IPS-11a (cell line): ENCODE data around the gene FOXP1.

Experiments
- H3K4me3 ChIP-seq: one replicate; pipeline ENCODE4 v1.5.1; 2013; ENCODE audit warnings: low read depth, low read length, control low read depth

Gene FOXP1

DNA sequence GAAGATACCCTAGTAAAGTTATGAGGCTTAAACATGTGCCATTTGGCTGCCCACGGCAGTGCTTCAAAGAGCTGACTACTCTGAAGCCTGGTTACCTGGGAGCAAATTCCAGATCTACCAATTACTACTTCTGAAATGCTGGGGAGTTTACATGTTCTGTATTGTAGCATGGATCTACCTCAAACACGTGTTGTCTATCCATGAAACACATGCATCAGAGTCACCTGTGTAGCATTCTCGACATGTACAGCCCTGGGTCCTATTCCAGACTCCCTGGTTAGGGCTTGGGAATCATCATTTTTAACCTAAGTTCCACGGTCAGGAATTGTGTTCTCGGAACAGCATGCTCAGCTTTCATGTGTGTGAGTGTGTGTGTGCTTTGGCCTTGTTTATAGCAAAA lies 671.8 kb downstream of the FOXP1 start:
- no peak overlapping the region for H3K4me3 ChIP-seq

DNA sequence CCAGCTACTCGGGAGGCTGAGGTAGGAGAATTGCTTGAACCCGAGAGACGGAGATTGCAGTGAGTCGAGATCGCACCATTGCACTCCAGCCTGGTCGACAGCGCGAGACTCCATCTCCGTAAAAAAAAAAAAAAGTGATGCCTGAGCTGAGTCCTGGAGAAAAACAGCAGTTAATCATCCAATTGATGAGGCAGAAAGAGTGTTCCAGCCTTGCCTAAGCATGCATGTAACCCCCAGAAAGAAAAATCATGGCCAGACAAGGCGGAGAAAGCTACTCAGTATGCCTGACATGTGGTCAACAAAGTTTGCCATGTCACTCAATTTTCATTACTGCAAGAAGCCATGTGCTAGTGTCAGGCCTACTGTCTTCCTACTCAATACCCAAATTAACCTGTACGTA lies 678.0 kb downstream of the FOXP1 start:
- H3K4me3 ChIP-seq = no peak overlapping the region
